Mesenchymal stem cell (in vitro differentiated cells and primary cell): ENCODE results near the gene TBX3.

Source experiments
- DNase-seq: peaks from one replicate; pipeline ENCODE4 v3.0.0-alpha.2; 2013
- H2AFZ ChIP-seq: one replicate; pipeline ENCODE4 v1.6.1; 2013; ENCODE audit warnings: low read depth, mild to moderate bottlenecking, control low read depth, inconsistent platforms, low read length, moderate library complexity
- H2AK5ac ChIP-seq: 2 replicates; pipeline ENCODE4 v1.6.1; 2013; ENCODE audit warnings: low read length, moderate library complexity, mild to moderate bottlenecking, inconsistent platforms; ENCODE audit not compliant: severe bottlenecking
- H2BK120ac ChIP-seq: one replicate; pipeline ENCODE4 v1.6.1; 2013; ENCODE audit warnings: low read depth, mild to moderate bottlenecking, inconsistent platforms, low read length, moderate library complexity
- H2BK12ac ChIP-seq, 2 experiments: one replicate each; pipeline ENCODE4 v1.6.1; 2013; ENCODE audit warnings: inconsistent platforms in 2 of 2, low read length in 2 of 2, mild to moderate bottlenecking in 2 of 2, moderate library complexity in 2 of 2, control low read depth in 1 of 2
- H2BK15ac ChIP-seq: one replicate; pipeline ENCODE4 v1.6.1; 2013; ENCODE audit warnings: mild to moderate bottlenecking, low read depth, inconsistent platforms; ENCODE audit not compliant: poor library complexity, severe bottlenecking
- H2BK5ac ChIP-seq: 2 replicates; pipeline ENCODE4 v1.6.1; 2013; ENCODE audit warnings: low read depth, mild to moderate bottlenecking, low read length, control low read depth, inconsistent platforms; ENCODE audit not compliant: poor library complexity, severe bottlenecking
- H3K14ac ChIP-seq, 2 experiments: one replicate each; pipeline ENCODE4 v1.6.1; 2013; ENCODE audit warnings: inconsistent platforms in 2 of 2, low read length in 2 of 2, control low read depth in 1 of 2, mild to moderate bottlenecking in 1 of 2, moderate library complexity in 1 of 2
- H3K18ac ChIP-seq, 2 experiments: one replicate each; pipeline ENCODE4 v1.6.1; 2013; ENCODE audit warnings: inconsistent platforms in 2 of 2, low read length in 2 of 2, control low read depth in 1 of 2, low read depth in 1 of 2, mild to moderate bottlenecking in 1 of 2
- H3K23ac ChIP-seq, 2 experiments: one replicate each; pipeline ENCODE4 v1.6.1; 2013; ENCODE audit warnings: inconsistent platforms in 2 of 2, low read length in 2 of 2, mild to moderate bottlenecking in 2 of 2, moderate library complexity in 2 of 2, control low read depth in 1 of 2
- H3K27ac ChIP-seq: 2 replicates; pipeline ENCODE4 v1.5.1; 2013; ENCODE audit warnings: mild to moderate bottlenecking, moderate library complexity, low read length, control low read depth, inconsistent platforms; ENCODE audit not compliant: poor library complexity, severe bottlenecking
- H3K27me3 ChIP-seq, 2 experiments: 2 replicates each; pipeline versions ENCODE4 v1.6.1 to v1.7.0; 2013; ENCODE audit warnings: low read length in 2 of 2, mild to moderate bottlenecking in 2 of 2, moderate library complexity in 2 of 2, control low read depth in 1 of 2, inconsistent platforms in 1 of 2; ENCODE audit not compliant: control insufficient read depth in 1 of 2, insufficient read depth in 1 of 2
- H3K36me3 ChIP-seq, 2 experiments: 2 replicates each; pipeline versions ENCODE4 v1.6.1 to v1.7.0; 2013; ENCODE audit warnings: low read length in 2 of 2, control low read depth in 1 of 2, inconsistent platforms in 1 of 2, low read depth in 1 of 2, mild to moderate bottlenecking in 1 of 2; ENCODE audit not compliant: insufficient read depth in 2 of 2, control insufficient read depth in 1 of 2
- H3K4ac ChIP-seq, 2 experiments: one replicate each; pipeline ENCODE4 v1.6.1; 2013; ENCODE audit warnings: inconsistent platforms in 2 of 2, low read length in 2 of 2, mild to moderate bottlenecking in 2 of 2, moderate library complexity in 2 of 2, control low read depth in 1 of 2, low read depth in 1 of 2
- H3K4me1 ChIP-seq: 2 replicates; pipeline ENCODE4 v1.6.1; 2013; ENCODE audit warnings: low read depth, low read length, control low read depth; ENCODE audit not compliant: control insufficient read depth, insufficient read depth
- H3K4me2 ChIP-seq: 2 replicates; pipeline ENCODE4 v1.6.1; 2013; ENCODE audit warnings: low read length, mild to moderate bottlenecking, inconsistent platforms; ENCODE audit not compliant: poor library complexity, severe bottlenecking
- H3K4me3 ChIP-seq, 2 experiments: 2 replicates each; pipeline versions ENCODE4 v1.5.1 to v1.7.0; 2013; ENCODE audit warnings: low read length in 2 of 2, mild to moderate bottlenecking in 2 of 2, control low read depth in 1 of 2, low read depth in 1 of 2; ENCODE audit not compliant: insufficient read depth in 1 of 2
- H3K79me1 ChIP-seq: replicated peaks from 2 replicates; pipeline ENCODE4 v1.6.1; 2013; ENCODE audit warnings: mild to moderate bottlenecking, control low read depth, low read length, inconsistent platforms; ENCODE audit not compliant: poor library complexity, severe bottlenecking
- H3K9ac ChIP-seq: 2 replicates; pipeline ENCODE4 v1.7.0; 2013; ENCODE audit warnings: mild to moderate bottlenecking, low read length, moderate library complexity
- H3K9me3 ChIP-seq: 2 replicates; pipeline ENCODE4 v1.7.0; 2013; ENCODE audit warnings: mild to moderate bottlenecking, low read length; ENCODE audit not compliant: control insufficient read depth
- H4K8ac ChIP-seq: one replicate; pipeline ENCODE4 v1.6.1; 2013; ENCODE audit warnings: inconsistent platforms, mild to moderate bottlenecking, low read length, moderate library complexity
- H4K91ac ChIP-seq: one replicate; pipeline ENCODE4 v1.6.1; 2013; ENCODE audit warnings: mild to moderate bottlenecking, low read length, inconsistent platforms
- WGBS: methylation state at CpG from one replicate; pipeline ENCODE4 v1.1.7; 2013; ENCODE audit warnings: mixed read lengths; 5-methylcytosine and 5-hydroxymethylcytosine counted together

TBX3 gene

DNA sequence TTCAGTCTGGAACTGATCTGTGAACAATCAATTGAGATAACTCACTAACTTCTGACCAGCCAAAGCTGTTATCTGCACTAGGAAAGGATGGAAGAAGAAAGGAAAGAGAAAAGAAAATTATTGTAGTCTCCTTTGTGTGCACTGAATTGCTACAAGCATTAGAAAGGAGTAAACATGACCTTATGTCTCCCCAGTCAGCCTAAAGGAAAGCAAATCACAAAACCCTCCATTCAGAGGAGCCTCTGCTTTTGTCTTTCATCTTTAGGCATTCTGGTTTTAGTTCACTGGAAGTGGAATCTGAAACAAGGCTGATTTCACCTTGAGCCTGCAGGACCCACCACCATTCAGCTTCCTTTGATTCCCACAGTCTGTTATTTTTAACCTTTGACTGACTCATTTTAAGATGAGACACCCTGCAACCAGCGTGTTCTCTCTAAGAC is 26.0 kb downstream of the TBX3 start:
- Histone ChIP-seq H3K23ac (no peak overlapping the region), H2BK15ac (no peak overlapping the region), H3K18ac (no peak overlapping the region), H2BK12ac (no peak overlapping the region), H3K27ac (no peak overlapping the region), H3K4me3 (no peak overlapping the region), H3K4me1 (no peaks in the 10 kb centered on the region), H3K27me3 (peaks cover 3 to 6% of the 10 kb centered on the region in 2 experiments), H3K9ac (no peak overlapping the region), H3K79me1 (no peaks in the 10 kb centered on the region), H3K9me3 (no peaks in the 10 kb centered on the region), H2BK5ac (no peak overlapping the region), H4K8ac (no peak overlapping the region), H2AK5ac (no peak overlapping the region), H2BK120ac (no peak overlapping the region), H3K14ac (no peak overlapping the region), H3K36me3 (no peaks in the 10 kb centered on the region), H2AFZ (no peak overlapping the region), H3K4me2 (no peak overlapping the region), H3K4ac (peak overlapping the region in 1 of 2 experiments; percentile 27), H4K91ac (no peak overlapping the region)
- no CpG with 5 or more reads among the region's 1 CpG for WGBS
- DNase-seq: peak; percentile 20

DNA sequence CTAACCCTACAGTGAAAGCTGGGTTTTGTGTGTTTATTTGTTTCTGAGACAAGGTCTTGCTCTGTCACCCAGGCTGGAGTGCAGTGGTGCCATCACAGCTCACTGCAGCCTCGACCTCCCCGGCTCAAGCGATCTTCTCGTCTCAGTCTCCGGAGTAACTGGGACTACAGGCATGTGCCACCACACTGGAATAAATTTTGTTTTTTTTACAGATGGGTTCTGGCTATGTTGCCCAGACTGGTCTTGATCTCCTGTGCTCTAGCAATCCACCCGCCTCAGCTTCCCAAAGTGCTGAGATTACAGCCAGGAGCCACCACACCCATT is 26.4 kb downstream of the TBX3 start:
- Histone ChIP-seq H3K4me1 (no peaks in the 10 kb centered on the region), H3K14ac (no peak overlapping the region), H3K23ac (no peak overlapping the region), H3K4ac (no peak overlapping the region), H2BK15ac (no peak overlapping the region), H4K8ac (no peak overlapping the region), H3K4me3 (no peak overlapping the region), H2BK12ac (peak overlapping the region in 1 of 2 experiments; percentile 85), H2AK5ac (no peak overlapping the region), H3K18ac (peak overlapping the region in 1 of 2 experiments; percentile 72), H3K4me2 (no peak overlapping the region), H3K9ac (no peak overlapping the region), H2BK5ac (no peak overlapping the region), H3K27me3 (peaks cover 3% of the 10 kb centered on the region in 2 experiments), H3K9me3 (no peaks in the 10 kb centered on the region), H3K36me3 (no peaks in the 10 kb centered on the region), H2AFZ (no peak overlapping the region), H2BK120ac (peak overlapping the region; percentile 57), H3K79me1 (no peaks in the 10 kb centered on the region), H3K27ac (no peak overlapping the region), H4K91ac (peak overlapping the region; percentile 67)
- WGBS: 97% methylated on average over 5 of the region's 6 CpGs
- DNase-seq: no peak

DNA sequence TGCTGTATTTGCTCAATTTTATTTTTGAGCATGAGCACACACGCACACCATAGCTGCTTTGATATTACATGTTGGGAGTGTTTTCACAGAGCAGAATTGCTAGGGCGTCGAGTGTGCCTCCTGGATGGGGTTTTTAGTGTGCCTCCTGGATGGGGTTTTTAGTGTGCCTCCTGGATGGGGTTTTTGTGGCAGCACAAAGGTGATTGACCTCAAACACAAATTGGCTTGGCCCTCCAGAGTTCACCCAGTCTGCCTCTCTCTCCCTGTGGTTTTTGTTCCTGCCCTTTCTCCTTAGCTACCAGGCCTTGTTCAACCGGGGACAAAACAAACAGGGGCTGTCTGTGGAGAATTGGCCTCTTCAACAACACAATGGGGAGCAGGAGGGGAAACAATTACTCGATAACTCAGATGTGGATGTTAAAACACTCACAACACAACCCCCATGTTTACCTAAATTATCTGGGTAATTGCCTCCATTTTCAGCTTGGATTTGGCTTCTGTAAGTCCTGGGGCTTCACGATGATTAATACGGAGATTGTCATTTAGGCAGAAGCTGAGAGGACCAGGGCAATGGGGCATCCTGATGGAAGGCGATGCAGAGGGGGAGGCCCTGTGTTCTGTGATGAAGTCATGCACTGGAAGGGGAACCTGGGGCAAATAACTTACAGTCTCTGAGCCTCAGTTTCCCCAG is 26.9 kb downstream of the TBX3 start:
- Histone ChIP-seq H3K36me3 (no peaks in the 10 kb centered on the region), H3K4me3 (no peak overlapping the region), H2BK5ac (no peak overlapping the region), H3K4me1 (no peaks in the 10 kb centered on the region), H3K18ac (peak overlapping the region in 1 of 2 experiments; percentile 72), H2BK120ac (peak overlapping the region; percentile 57), H4K8ac (no peak overlapping the region), H3K27ac (no peak overlapping the region), H2BK15ac (peak overlapping the region; percentile 39), H4K91ac (peak overlapping the region; percentile 67), H3K4me2 (no peak overlapping the region), H3K14ac (no peak overlapping the region), H3K79me1 (no peaks in the 10 kb centered on the region), H3K4ac (no peak overlapping the region), H3K23ac (no peak overlapping the region), H2AFZ (no peak overlapping the region), H3K9me3 (no peaks in the 10 kb centered on the region), H2BK12ac (peak overlapping the region; percentile 28 to 85), H3K9ac (no peak overlapping the region), H3K27me3 (peaks cover 3% of the 10 kb centered on the region in 2 experiments), H2AK5ac (no peak overlapping the region)
- WGBS: 69% methylated on average over 6 of the region's 8 CpGs
- DNase-seq: peak; percentile 33

DNA sequence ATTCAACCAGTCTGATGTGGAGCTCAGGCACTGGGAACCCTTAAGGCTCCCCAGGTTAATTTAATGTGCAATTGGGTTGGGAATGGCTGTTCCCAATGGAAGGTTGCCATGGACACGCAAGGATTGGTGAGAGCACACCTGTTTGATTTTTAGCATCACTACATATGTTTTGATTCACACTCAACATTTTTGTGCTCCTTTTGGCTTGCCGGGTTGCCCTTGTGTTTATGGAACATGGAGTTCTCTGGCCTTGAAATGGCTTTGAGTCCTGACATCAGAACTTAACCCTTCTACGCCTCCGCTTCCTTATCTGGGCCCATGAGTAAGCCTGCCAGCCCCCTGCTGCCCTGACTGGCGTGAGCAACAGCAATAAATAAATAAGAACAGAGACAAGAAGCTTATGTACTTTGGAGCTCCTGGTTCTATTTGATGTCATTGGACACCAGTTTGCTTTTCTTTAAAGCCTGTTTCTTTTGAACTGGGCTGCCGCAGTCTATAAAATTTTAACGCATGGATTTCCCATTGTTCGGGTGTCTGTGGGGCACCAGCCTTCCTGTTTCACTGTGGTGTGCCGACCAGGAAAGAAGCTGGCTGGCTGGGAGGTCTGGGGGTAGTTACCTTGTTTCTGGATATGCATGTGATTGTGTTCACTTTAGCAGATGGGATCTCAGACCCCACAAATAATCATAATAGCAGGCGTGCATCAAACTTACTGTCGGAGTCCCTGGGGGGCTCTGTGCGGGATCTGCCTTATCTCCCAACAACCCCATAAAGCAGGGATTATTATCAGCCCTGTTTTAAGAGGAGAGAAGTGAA is 27.8 kb downstream of the TBX3 start:
- Histone ChIP-seq H3K27me3 (peaks cover 3 to 6% of the 10 kb centered on the region in 2 experiments), H3K18ac (peak overlapping the region in 1 of 2 experiments; percentile 67), H3K4me1 (no peaks in the 10 kb centered on the region), H2AFZ (no peak overlapping the region), H2BK15ac (peak overlapping the region; percentile 80), H4K8ac (peak overlapping the region; percentile 29), H3K4me3 (no peak overlapping the region), H2BK5ac (no peak overlapping the region), H3K79me1 (no peaks in the 10 kb centered on the region), H3K36me3 (no peaks in the 10 kb centered on the region), H2BK12ac (no peak overlapping the region), H2BK120ac (no peak overlapping the region), H3K9ac (no peak overlapping the region), H3K27ac (no peak overlapping the region), H3K23ac (no peak overlapping the region), H3K4ac (peak overlapping the region in 1 of 2 experiments; percentile 73), H2AK5ac (no peak overlapping the region), H4K91ac (no peak overlapping the region), H3K14ac (no peak overlapping the region), H3K4me2 (no peak overlapping the region), H3K9me3 (no peaks in the 10 kb centered on the region)
- WGBS: 29% methylated on average over 7 of the region's 12 CpGs
- DNase-seq: peak; percentile 95
